Ovary (tissue), 1 donor: ENCODE data around the gene ACAD11.

Source experiments
- EP300 ChIP-seq: sonication (generic); formaldehyde crosslinking; IDR thresholded peaks from one replicate; pipeline ENCODE4 v1.6.1; 2017; ENCODE audit warnings: antibody characterized with exemption
- POLR2A ChIP-seq: fragments of 450-650 bp; IDR thresholded peaks from one replicate; pipeline ENCODE4 v1.6.1; 2017; ENCODE audit warnings: antibody characterized with exemption, mild to moderate bottlenecking, moderate library complexity

DNA sequence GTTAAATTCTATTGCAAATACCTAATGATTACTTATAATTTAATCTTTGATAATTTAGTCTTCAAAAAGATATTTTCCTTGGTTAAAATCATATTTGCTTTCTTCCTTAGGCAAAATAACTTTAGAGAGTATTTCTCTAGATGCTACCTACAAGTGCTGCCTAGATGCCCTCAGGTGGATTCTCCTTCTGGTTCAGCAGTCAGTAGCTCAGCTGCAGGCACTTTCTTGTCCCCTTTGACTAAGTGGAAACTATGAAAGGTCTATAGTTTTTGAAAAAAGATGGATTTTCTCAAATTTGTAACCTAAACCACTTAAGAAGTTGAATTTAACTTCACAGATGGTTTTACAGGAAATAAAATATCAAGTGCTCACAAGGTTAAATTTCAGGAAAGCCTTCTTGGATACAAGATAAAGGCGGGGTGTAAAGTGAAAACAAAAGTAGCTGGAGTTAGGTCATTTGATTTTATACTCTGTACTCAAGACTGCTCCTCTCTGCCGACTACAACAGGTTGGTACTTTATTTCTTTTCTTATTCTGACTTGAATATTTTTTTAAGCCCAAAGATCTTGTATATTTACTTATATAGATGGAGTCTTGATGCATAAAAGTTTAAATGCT is 62.7 kb downstream of the ACAD11 start, which contains the start of gene ACKR4:
- TF ChIP-seq POLR2A (no peak), EP300 (no peak)
